Activated CD4-positive, alpha-beta T cell treated with anti-CD3 and anti-CD28 coated beads for 24 hours (primary cell): ENCODE measurements around the gene RIMKLB.
"Not testable (repeated sequence)": the region's sequence is repeated elsewhere in the genome, so short reads cannot be mapped to it uniquely, and the experiment has no call there.

Source experiments
- DNase-seq, 2 donors: peaks; one replicate each; pipeline ENCODE4 v3.0.0-alpha.2; 2020; ENCODE audit warnings: low read depth in 2 of 2

The RIMKLB gene

GRCh38 chr12:8818526-8818925 lies 120.7 kb downstream of the RIMKLB start:
- no peak for DNase-seq

GRCh38 chr12:8819666-8819980 lies 121.8 kb downstream of the RIMKLB start:
- DNase-seq, result no peak

- not testable (repeated sequence) for DNase-seq
These were observed 123.1 kb downstream of the RIMKLB start for GRCh38 chr12:8820676-8821407.

- no peak for DNase-seq
These were observed 123.8 kb downstream of the RIMKLB start for GRCh38 chr12:8821591-8821990.

- DNase-seq, result no peak
These were observed 124.5 kb downstream of the RIMKLB start, which contains the start of gene A2ML1 for GRCh38 chr12:8822298-8822697. A2ML1 (plus strand) TSS chr12:8822621; CDS start chr12:8822652, 31 bp downstream.

GRCh38 chr12:8823565-8824300 lies 125.9 kb downstream of the RIMKLB start:
- DNase-seq, result no peak

- DNase-seq, result no peak
These were observed 129.9 kb downstream of the RIMKLB start for GRCh38 chr12:8827551-8828256.

GRCh38 chr12:8828257-8829124 lies 130.7 kb downstream of the RIMKLB start:
- no peak for DNase-seq

GRCh38 chr12:8829125-8829518 lies 131.3 kb downstream of the RIMKLB start:
- no peak for DNase-seq

- DNase-seq, result no peak
These were observed 131.8 kb downstream of the RIMKLB start for GRCh38 chr12:8829621-8830020.

- no peak for DNase-seq
These were observed 133.3 kb downstream of the RIMKLB start for GRCh38 chr12:8831116-8831515.

- no peak for DNase-seq
These were observed 134.7 kb downstream of the RIMKLB start for GRCh38 chr12:8832500-8832899.
